Natural killer cell (primary cell): ENCODE data around the gene TOX4. TPM values are rescaled to one million over a fixed set of nuclear protein-coding genes. Genes with fewer than 3 reads are reported as not detected.

Experiments
- ATAC-seq, 3 donors: fragments of 150-1000 bp in 2 of 3; fragments of 200-7000 bp in 1 of 3; cut with Tn5 transposase; 1 replicate in 1 of 3; 2 replicates in 2 of 3; pipeline ENCODE4 v1.10.0; 2021; ENCODE audit warnings: mild to moderate bottlenecking in 2 of 3, moderate library complexity in 2 of 3
- DNase-seq, 2 donors: peaks; one replicate each; pipeline versions ENCODE4 v3.0.0 to v3.0.0-alpha.2; 2013 to 2021; ENCODE audit warnings: mixed read lengths in 1 of 2
- H3K27ac ChIP-seq: one replicate; pipeline ENCODE4 v1.5.1; 2013; ENCODE audit warnings: mild to moderate bottlenecking, low read length
- H3K27me3 ChIP-seq: one replicate; pipeline ENCODE4 v1.6.1; 2013; ENCODE audit warnings: low read length; ENCODE audit not compliant: control insufficient read depth, insufficient read depth
- H3K36me3 ChIP-seq: one replicate; pipeline ENCODE4 v1.6.1; 2013; ENCODE audit warnings: low read length; ENCODE audit not compliant: control insufficient read depth, insufficient read depth
- H3K4me1 ChIP-seq: one replicate; pipeline ENCODE4 v1.6.1; 2013; ENCODE audit warnings: low read length; ENCODE audit not compliant: control insufficient read depth, insufficient read depth
- H3K4me3 ChIP-seq: one replicate; pipeline ENCODE4 v1.5.1; 2013; ENCODE audit warnings: low read length
- H3K9me3 ChIP-seq: one replicate; pipeline ENCODE4 v1.6.1; 2013; ENCODE audit warnings: low read length; ENCODE audit not compliant: control insufficient read depth, insufficient read depth
- H3K27ac Mint-ChIP-seq, 2 donors: one replicate each; pipeline ENCODE4 v1.8.0; 2022; ENCODE audit warnings: mild to moderate bottlenecking in 2 of 2, mixed read lengths in 2 of 2, moderate library complexity in 1 of 2
- H3K27me3 Mint-ChIP-seq, 2 donors: one replicate each; pipeline ENCODE4 v1.8.0; 2022; ENCODE audit warnings: low read depth in 2 of 2, mixed read lengths in 2 of 2
- H3K36me3 Mint-ChIP-seq: one replicate; pipeline ENCODE4 v1.8.0; 2022; ENCODE audit warnings: mixed read lengths
- H3K4me1 Mint-ChIP-seq, 2 donors: one replicate each; pipeline ENCODE4 v1.8.0; 2022; ENCODE audit warnings: mixed read lengths in 2 of 2
- H3K4me3 Mint-ChIP-seq: one replicate; pipeline ENCODE4 v1.8.0; 2022; ENCODE audit warnings: mild to moderate bottlenecking, moderate library complexity, mixed read lengths
- H3K9me3 Mint-ChIP-seq, 2 donors: one replicate each; pipeline ENCODE4 v1.8.0; 2022; ENCODE audit warnings: mixed read lengths in 2 of 2
- WGBS: methylation state at CpG from one replicate; pipeline ENCODE4 v1.1.7; 2013; ENCODE audit warnings: missing lambda C conversion rate; ENCODE audit not compliant: insufficient coverage; 5-methylcytosine and 5-hydroxymethylcytosine counted together
- intact Hi-C: fragments of 100-400 bp; cut with micrococcal nuclease; formaldehyde crosslinking; loops from one replicate; pipeline ENCODE4 v1.14.2; 2022
- total RNA-seq, 4 donors: library from RNA; stranded (reverse); fragments of 120-200 nt in 1 of 4; gene quantifications; one replicate each; pipeline versions ENCODE4 v1.2.3 to v1.2.4, GENCODE V29; 2013 to 2022
- TF ChIP-seq, protein P1 (sequence below): fragments of 200-600 bp; IDR thresholded peaks from one replicate; pipeline ENCODE4 v1.8.0; 2022; ENCODE audit warnings: antibody characterized with exemption

TOX4 gene
- total RNA-seq, 3 donors from 2014 or later (not counting 1 experiment from before 2014, with no cell fraction given), result 103 to 123 (median 123) TPM

- no peak overlapping the region for H3K4me3 ChIP-seq
- H3K27ac ChIP-seq, result no peak overlapping the region
- peaks cover 3% of the 10 kb centered on the region for H3K36me3 ChIP-seq
- peaks cover 10% of the 10 kb centered on the region for H3K4me1 ChIP-seq
- TF ChIP-seq, protein P1, sequence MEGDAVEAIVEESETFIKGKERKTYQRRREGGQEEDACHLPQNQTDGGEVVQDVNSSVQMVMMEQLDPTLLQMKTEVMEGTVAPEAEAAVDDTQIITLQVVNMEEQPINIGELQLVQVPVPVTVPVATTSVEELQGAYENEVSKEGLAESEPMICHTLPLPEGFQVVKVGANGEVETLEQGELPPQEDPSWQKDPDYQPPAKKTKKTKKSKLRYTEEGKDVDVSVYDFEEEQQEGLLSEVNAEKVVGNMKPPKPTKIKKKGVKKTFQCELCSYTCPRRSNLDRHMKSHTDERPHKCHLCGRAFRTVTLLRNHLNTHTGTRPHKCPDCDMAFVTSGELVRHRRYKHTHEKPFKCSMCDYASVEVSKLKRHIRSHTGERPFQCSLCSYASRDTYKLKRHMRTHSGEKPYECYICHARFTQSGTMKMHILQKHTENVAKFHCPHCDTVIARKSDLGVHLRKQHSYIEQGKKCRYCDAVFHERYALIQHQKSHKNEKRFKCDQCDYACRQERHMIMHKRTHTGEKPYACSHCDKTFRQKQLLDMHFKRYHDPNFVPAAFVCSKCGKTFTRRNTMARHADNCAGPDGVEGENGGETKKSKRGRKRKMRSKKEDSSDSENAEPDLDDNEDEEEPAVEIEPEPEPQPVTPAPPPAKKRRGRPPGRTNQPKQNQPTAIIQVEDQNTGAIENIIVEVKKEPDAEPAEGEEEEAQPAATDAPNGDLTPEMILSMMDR, result no peak
- WGBS, result 83% methylated on average over 1 of the region's 1 CpG
- no peaks in the 10 kb centered on the region for H3K36me3 Mint-ChIP-seq
- no peak overlapping the region for H3K4me3 Mint-ChIP-seq
- intact Hi-C loops, result no loop called here
- peak overlapping the region; percentile 63 to 75 for H3K27ac Mint-ChIP-seq
- H3K27me3 Mint-ChIP-seq, result no peaks in the 10 kb centered on the region
- no peak for DNase-seq
- no peaks in the 10 kb centered on the region for H3K9me3 Mint-ChIP-seq
- H3K4me1 Mint-ChIP-seq, result peaks cover 51 to 55% of the 10 kb centered on the region in 2 donors
- ATAC-seq, result no peak
- H3K27me3 ChIP-seq, result no peaks in the 10 kb centered on the region
- no peaks in the 10 kb centered on the region for H3K9me3 ChIP-seq
Observed at GRCh38 chr14:21449899-21450216, 27.1 kb upstream of the TOX4 start.

- intact Hi-C loops, result no loop called here
Observed at GRCh38 chr14:21454843-21455544, 22.0 kb upstream of the TOX4 start.

GRCh38 chr14:21455592-21455911 is 21.4 kb upstream of the TOX4 start:
- Mint-ChIP-seq H3K27me3 (no peaks in the 10 kb centered on the region), H3K9me3 (no peaks in the 10 kb centered on the region), H3K4me3 (peak overlapping the region; percentile 97), H3K27ac (peak overlapping the region; percentile 98), H3K4me1 (peaks cover 38 to 45% of the 10 kb centered on the region in 2 donors), H3K36me3 (no peaks in the 10 kb centered on the region)
- WGBS, result 0% methylated on average over 17 of the region's 17 CpGs
- TF ChIP-seq, protein P1, result no peak
- H3K27ac ChIP-seq, result peak overlapping the region; percentile 96
- peaks cover 5% of the 10 kb centered on the region for H3K36me3 ChIP-seq
- ATAC-seq, result peak; percentile 1 to 11 (median 9)
- H3K27me3 ChIP-seq, result no peaks in the 10 kb centered on the region
- peaks cover 18% of the 10 kb centered on the region for H3K4me1 ChIP-seq
- peak overlapping the region; percentile 86 for H3K4me3 ChIP-seq
- DNase-seq, result no peak
- H3K9me3 ChIP-seq, result no peaks in the 10 kb centered on the region
- intact Hi-C loops, result no loop called here

More at GRCh38 chr14:21454843-21455544, 22.0 kb upstream of the TOX4 start:
- H3K27ac ChIP-seq, result peak overlapping the region; percentile 96
- Mint-ChIP-seq H3K4me3 (peak overlapping the region; percentile 97), H3K27me3 (no peaks in the 10 kb centered on the region), H3K36me3 (no peaks in the 10 kb centered on the region), H3K27ac (peak overlapping the region; percentile 98), H3K9me3 (no peaks in the 10 kb centered on the region), H3K4me1 (peaks cover 43 to 50% of the 10 kb centered on the region in 2 donors)
- peaks cover 18% of the 10 kb centered on the region for H3K4me1 ChIP-seq
- no peak for ATAC-seq
- peak overlapping the region; percentile 86 for H3K4me3 ChIP-seq
- TF ChIP-seq, protein P1, result no peak
- WGBS, result 42% methylated on average over 15 of the region's 15 CpGs
- no peaks in the 10 kb centered on the region for H3K9me3 ChIP-seq
- peaks cover 4% of the 10 kb centered on the region for H3K36me3 ChIP-seq
- no peaks in the 10 kb centered on the region for H3K27me3 ChIP-seq
- DNase-seq, result peak in 1 of 2 donors; percentile 65
